Smooth muscle cell (in vitro differentiated cells): ENCODE results near the gene ACTG2. TPM values are rescaled to one million over a fixed set of nuclear protein-coding genes. Genes with fewer than 3 reads are reported as not detected.

ENCODE experiments used
- DNase-seq: peaks from one replicate; lab custom pipeline; 2025; ENCODE audit not compliant: unreplicated experiment; lab: John Stamatoyannopoulos, UW
- H2AFZ ChIP-seq: fragments of 200-600 bp; sonication (generic); 2 replicates; pipeline ENCODE4 v1.6.0; 2016; ENCODE audit warnings: antibody characterized with exemption, low read depth, mild to moderate bottlenecking
- H3F3A ChIP-seq: fragments of 200-600 bp; sonication (generic); 2 replicates; pipeline ENCODE4 v1.6.0; 2017; ENCODE audit warnings: antibody characterized with exemption, low read depth
- H3K27ac ChIP-seq: fragments of 200-600 bp; sonication (generic); 2 replicates; pipeline ENCODE4 v1.5.1; 2016; ENCODE audit warnings: low read depth, mild to moderate bottlenecking
- H3K27me3 ChIP-seq: fragments of 200-600 bp; sonication (generic); 2 replicates; pipeline ENCODE4 v1.6.1; 2016; ENCODE audit warnings: low read depth, mild to moderate bottlenecking
- H3K36me3 ChIP-seq: fragments of 200-600 bp; sonication (generic); 2 replicates; pipeline ENCODE4 v1.5.1; 2016; ENCODE audit warnings: low read depth
- H3K4me1 ChIP-seq: fragments of 200-600 bp; sonication (generic); 2 replicates; pipeline ENCODE4 v1.5.1; 2016; ENCODE audit warnings: low read depth
- H3K4me2 ChIP-seq: fragments of 200-600 bp; sonication (generic); 2 replicates; pipeline ENCODE4 v1.6.0; 2016; ENCODE audit warnings: mild to moderate bottlenecking
- H3K4me3 ChIP-seq: fragments of 200-600 bp; sonication (generic); 2 replicates; pipeline ENCODE4 v1.5.1; 2016; ENCODE audit warnings: mild to moderate bottlenecking
- H3K79me2 ChIP-seq: fragments of 200-600 bp; sonication (generic); 2 replicates; pipeline ENCODE4 v1.6.0; 2016; ENCODE audit warnings: low read depth, mild to moderate bottlenecking
- H3K9ac ChIP-seq: fragments of 200-600 bp; sonication (generic); 2 replicates; pipeline ENCODE4 v1.6.0; 2016; ENCODE audit warnings: low read depth
- H3K9me3 ChIP-seq: fragments of 200-600 bp; sonication (generic); replicated peaks from 2 replicates; pipeline ENCODE4 v1.5.1; 2016; ENCODE audit warnings: low read depth
- H4K20me1 ChIP-seq: fragments of 200-600 bp; sonication (generic); 2 replicates; pipeline ENCODE4 v1.6.0; 2016; ENCODE audit warnings: low read depth
- WGBS: methylation state at CpG from one replicate; pipeline ENCODE4 v1.1.7; 2016; ENCODE audit warnings: low lambda C conversion rate; 5-methylcytosine and 5-hydroxymethylcytosine counted together
- polyA plus RNA-seq: library from polyadenylated mRNA; unstranded; fragments of >200 nt; fragmentation: Nextera tagmentation; extraction: Ambion mirVana; gene quantifications from 2 replicates; pipeline ENCODE4 v1.2.1, GENCODE V29; 2016
- total RNA-seq: library from RNA; depleted of rRNA; stranded (reverse); fragments of >200 nt; gene quantifications from 2 replicates; pipeline ENCODE4 v1.2.3, GENCODE V29; 2014
- TF ChIP-seq, protein P1 (sequence below): fragments of 200-600 bp; sonication (generic); IDR thresholded peaks from 2 replicates; pipeline ENCODE4 v1.5.1; 2017; ENCODE audit warnings: borderline replicate concordance, mild to moderate bottlenecking, antibody characterized with exemption; ENCODE audit not compliant: insufficient read depth, poor library complexity, severe bottlenecking

ACTG2 gene
- total and polyA plus RNA-seq, 2 experiments from 2014 or later, result 323 to 874 TPM

DNA sequence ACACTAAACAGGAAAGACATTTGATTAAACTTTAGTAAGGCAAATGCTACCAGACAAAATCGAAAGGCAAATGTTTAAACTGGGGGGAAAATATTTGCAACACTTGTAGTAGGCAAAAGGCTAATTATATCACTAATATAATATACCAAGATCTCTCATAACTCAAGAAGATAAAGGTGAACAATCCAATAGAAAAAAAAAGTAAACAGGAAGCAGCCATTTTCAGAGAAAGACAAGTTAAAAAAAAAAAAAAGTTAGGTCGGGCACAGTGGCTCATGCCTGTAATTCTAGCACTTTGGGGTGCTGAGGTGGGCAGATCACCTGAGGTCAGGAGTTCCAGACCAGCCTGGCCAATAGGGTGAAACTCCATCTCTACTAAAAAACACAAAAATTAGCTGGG is 4.4 kb upstream of the ACTG2 start:
- no peak overlapping the region for H3K9ac ChIP-seq
- no peak overlapping the region for H3K4me3 ChIP-seq
- no peaks in the 10 kb centered on the region for H3K9me3 ChIP-seq
- no peak for DNase-seq
- no peaks in the 10 kb centered on the region for H3K27me3 ChIP-seq
- no peaks in the 10 kb centered on the region for H3F3A ChIP-seq
- H2AFZ ChIP-seq, result no peak overlapping the region
- no peaks in the 10 kb centered on the region for H4K20me1 ChIP-seq
- H3K36me3 ChIP-seq, result no peaks in the 10 kb centered on the region
- H3K27ac ChIP-seq, result no peak overlapping the region
- H3K4me2 ChIP-seq, result no peak overlapping the region
- 86% methylated on average over 2 of the region's 2 CpGs for WGBS
- TF ChIP-seq, protein P1, sequence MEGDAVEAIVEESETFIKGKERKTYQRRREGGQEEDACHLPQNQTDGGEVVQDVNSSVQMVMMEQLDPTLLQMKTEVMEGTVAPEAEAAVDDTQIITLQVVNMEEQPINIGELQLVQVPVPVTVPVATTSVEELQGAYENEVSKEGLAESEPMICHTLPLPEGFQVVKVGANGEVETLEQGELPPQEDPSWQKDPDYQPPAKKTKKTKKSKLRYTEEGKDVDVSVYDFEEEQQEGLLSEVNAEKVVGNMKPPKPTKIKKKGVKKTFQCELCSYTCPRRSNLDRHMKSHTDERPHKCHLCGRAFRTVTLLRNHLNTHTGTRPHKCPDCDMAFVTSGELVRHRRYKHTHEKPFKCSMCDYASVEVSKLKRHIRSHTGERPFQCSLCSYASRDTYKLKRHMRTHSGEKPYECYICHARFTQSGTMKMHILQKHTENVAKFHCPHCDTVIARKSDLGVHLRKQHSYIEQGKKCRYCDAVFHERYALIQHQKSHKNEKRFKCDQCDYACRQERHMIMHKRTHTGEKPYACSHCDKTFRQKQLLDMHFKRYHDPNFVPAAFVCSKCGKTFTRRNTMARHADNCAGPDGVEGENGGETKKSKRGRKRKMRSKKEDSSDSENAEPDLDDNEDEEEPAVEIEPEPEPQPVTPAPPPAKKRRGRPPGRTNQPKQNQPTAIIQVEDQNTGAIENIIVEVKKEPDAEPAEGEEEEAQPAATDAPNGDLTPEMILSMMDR, result no peak
- H3K4me1 ChIP-seq, result no peaks in the 10 kb centered on the region
- no peaks in the 10 kb centered on the region for H3K79me2 ChIP-seq

DNA sequence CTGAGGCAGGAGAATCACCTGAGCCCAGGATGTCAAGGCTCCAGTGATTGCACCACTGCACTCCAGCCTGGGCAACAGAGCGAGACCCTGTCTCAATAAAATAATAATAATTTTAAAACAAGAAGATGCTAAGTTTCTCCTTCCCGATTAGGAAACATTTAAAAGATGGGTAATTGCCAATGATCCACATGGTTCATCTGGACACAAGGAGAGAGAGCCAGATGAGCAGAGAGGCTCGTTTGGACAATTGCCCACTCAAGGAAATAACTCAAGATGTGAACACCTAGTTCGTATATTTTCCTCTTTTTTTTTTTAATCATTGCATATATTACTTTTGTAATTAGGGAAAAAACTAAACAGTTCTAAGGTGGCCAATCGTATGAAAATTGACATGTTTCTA is 3.6 kb upstream of the ACTG2 start:
- Histone ChIP-seq H3K4me3 (no peak overlapping the region), H4K20me1 (no peaks in the 10 kb centered on the region), H3K4me1 (no peaks in the 10 kb centered on the region), H3K36me3 (no peaks in the 10 kb centered on the region), H2AFZ (no peak overlapping the region), H3F3A (no peaks in the 10 kb centered on the region), H3K27me3 (no peaks in the 10 kb centered on the region), H3K79me2 (no peaks in the 10 kb centered on the region), H3K27ac (no peak overlapping the region), H3K9ac (no peak overlapping the region), H3K9me3 (no peaks in the 10 kb centered on the region), H3K4me2 (no peak overlapping the region)
- TF ChIP-seq, protein P1, result no peak
- DNase-seq, result no peak
- WGBS, result 86% methylated on average over 5 of the region's 5 CpGs

DNA sequence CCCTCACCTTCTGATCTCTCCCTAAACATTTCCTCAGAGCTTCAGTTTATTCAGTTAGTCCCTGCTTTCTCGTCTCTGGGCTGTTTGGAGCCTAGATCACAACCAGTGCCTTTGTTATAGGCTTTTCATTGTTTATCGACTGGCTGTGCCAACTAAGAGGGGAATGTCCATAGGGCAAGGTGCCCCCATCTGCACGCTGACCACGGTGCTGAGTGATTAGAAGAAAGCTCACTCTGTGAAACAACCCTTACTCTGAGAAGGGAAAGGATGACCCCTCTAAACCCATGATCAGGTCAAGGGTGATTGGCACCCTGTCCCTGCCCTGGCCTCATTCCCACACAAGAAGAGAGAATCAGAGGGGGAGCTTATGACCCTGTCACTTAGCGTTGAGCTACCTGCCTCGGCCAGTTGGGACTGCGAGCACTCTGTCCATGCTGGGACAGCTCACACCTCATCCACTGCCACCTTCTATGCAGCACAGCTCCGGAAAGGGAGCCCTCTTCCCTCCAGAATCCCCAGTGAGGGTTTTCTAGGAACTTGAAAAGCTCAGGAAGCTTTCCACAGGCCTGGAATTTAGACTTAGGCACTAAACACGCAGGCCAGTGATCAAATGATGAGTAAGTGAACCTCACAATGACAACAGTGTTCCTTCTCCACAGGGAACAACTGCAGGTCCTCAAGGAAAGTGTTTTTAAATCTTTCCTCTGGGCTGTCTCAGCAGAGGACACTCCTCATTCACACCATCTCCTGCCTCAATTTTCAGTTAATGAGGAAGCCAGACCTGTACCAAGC is 2.3 kb upstream of the ACTG2 start:
- Histone ChIP-seq H3K27me3 (no peaks in the 10 kb centered on the region), H3K27ac (no peak overlapping the region), H3K9me3 (no peaks in the 10 kb centered on the region), H3K36me3 (no peaks in the 10 kb centered on the region), H2AFZ (no peak overlapping the region), H3K79me2 (no peaks in the 10 kb centered on the region), H3F3A (no peaks in the 10 kb centered on the region), H3K4me3 (no peak overlapping the region), H3K4me2 (no peak overlapping the region), H3K9ac (no peak overlapping the region), H4K20me1 (no peaks in the 10 kb centered on the region), H3K4me1 (no peaks in the 10 kb centered on the region)
- 79% methylated on average over 9 of the region's 9 CpGs for WGBS
- DNase-seq, result no peak
- TF ChIP-seq, protein P1, result no peak
